Endothelial cell of umbilical vein (primary cell): ENCODE data around the gene GRK5.

ENCODE experiments used
- POLR2AphosphoS5 ChIP-seq: IDR thresholded peaks from 2 replicates; pipeline ENCODE4 v1.6.1; 2012; ENCODE audit warnings: low read depth, mild to moderate bottlenecking, control low read depth, low read length, moderate library complexity; ENCODE audit not compliant: insufficient read depth
- TF ChIP-seq, protein P1 (sequence below), 2 donors: IDR thresholded peaks; 1 replicate in 1 of 2; 2 replicates in 1 of 2; pipeline ENCODE4 v1.5.1; 2011; ENCODE audit warnings: low read length in 2 of 2, mild to moderate bottlenecking in 2 of 2, moderate library complexity in 2 of 2, control low read depth in 1 of 2, inconsistent platforms in 1 of 2, low read depth in 1 of 2; ENCODE audit not compliant: insufficient read depth in 1 of 2; ENCODE audit errors: extremely low read depth in 1 of 2
- TF ChIP-seq, protein P2 (sequence below): IDR thresholded peaks from 2 replicates; pipeline ENCODE4 v1.6.1; 2011; ENCODE audit not compliant: insufficient read depth, insufficient read length

DNA sequence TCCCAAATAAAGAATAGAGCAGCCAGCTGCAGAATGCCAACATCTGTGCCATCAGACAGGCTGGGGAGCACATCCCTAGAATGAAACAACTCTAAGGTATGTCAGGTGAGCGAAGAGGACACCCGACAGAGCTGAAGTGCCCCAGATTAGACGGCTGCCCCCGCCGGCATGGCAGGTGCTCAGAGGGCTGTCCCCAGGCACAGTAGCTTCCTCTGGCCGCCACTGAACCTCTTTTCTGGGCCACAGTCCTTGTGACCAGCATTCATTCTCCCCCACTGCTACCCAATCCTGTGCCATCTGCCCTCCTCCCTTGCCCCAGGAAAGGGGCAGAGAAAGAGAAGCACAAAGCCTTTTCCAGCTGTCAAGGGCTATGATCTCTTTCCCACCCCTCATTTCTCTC lies 293.4 kb downstream of the GRK5 start:
- TF ChIP-seq, protein P1, sequence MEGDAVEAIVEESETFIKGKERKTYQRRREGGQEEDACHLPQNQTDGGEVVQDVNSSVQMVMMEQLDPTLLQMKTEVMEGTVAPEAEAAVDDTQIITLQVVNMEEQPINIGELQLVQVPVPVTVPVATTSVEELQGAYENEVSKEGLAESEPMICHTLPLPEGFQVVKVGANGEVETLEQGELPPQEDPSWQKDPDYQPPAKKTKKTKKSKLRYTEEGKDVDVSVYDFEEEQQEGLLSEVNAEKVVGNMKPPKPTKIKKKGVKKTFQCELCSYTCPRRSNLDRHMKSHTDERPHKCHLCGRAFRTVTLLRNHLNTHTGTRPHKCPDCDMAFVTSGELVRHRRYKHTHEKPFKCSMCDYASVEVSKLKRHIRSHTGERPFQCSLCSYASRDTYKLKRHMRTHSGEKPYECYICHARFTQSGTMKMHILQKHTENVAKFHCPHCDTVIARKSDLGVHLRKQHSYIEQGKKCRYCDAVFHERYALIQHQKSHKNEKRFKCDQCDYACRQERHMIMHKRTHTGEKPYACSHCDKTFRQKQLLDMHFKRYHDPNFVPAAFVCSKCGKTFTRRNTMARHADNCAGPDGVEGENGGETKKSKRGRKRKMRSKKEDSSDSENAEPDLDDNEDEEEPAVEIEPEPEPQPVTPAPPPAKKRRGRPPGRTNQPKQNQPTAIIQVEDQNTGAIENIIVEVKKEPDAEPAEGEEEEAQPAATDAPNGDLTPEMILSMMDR (IDR thresholded peaks at IDR 0.05; ENCODE audit: extremely low read depth in 1 of 2, insufficient read depth in 1 of 2, low read depth in 1 of 2, low read length in 2 of 2), result no peak
- TF ChIP-seq, protein P2, sequence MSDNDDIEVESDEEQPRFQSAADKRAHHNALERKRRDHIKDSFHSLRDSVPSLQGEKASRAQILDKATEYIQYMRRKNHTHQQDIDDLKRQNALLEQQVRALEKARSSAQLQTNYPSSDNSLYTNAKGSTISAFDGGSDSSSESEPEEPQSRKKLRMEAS, result no peak
- TF ChIP-seq POLR2AphosphoS5, result no peak
